CD4-positive, alpha-beta T cell treated with Interleukin-15 for 1 hour (primary cell): ENCODE measurements around the gene OR2A1.
"Not testable (repeated sequence)": the region's sequence is repeated elsewhere in the genome, so short reads cannot be mapped to it uniquely, and the experiment has no call there.

Experiments used
- DNase-seq: peaks from one replicate; pipeline ENCODE4 v3.0.0-alpha.2; 2020

OR2A1 gene

DNA sequence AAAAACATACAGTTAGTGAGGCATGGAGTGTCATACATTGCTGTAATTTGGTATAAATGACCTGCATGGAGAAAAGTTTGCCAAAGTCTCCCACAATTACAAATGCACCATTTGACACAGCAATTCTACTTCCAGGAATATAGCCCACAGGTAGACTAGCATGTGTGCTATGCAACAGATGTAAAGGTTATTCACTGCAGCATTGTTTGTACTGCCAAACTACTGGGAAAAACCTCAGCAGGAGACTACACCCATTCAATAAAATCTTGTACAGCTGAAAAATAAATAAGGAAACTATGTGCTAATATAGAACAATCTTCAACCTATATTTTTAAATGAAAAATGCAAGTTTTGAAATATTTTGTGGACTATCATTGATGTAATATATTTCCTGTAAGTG, 17.8 kb downstream of the OR2A1 start:
- DNase-seq, result not testable (repeated sequence)

DNA sequence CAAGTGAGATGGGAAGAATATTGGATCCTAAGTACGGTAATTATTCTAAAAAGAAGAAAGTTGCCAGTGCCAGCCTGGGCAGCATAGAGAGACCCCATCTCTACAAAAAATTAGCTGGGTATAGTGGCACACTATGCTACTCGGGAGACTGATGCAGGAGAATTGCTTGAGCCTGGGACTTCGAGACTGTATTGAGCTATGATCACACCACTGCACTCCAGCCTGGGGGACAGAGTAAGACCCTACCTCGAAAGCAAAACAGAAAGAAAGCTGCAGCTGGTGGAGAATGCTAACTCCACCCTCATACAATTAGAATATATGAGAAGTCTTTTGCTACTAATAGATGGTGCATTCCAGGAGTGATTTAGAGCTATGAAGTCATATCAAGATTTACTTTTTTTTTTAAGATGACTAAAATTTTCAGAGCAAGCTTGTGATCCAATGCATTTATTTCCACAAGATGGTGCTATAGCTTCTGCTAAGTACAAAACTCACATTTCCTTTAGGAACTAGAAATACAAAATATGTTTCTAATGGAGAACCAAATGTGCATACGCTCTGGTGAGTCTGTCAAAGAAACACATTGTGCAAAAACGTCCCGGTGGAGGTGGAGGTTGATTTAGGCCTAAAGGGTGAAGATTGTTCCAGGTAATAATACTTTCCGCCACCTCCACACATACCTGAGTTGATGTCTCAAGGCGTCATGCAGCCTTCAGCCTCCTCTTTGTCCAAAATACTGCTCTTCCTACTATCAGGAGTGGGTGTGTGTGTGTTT, 19.2 kb downstream of the OR2A1 start:
- not testable (repeated sequence) for DNase-seq

DNA sequence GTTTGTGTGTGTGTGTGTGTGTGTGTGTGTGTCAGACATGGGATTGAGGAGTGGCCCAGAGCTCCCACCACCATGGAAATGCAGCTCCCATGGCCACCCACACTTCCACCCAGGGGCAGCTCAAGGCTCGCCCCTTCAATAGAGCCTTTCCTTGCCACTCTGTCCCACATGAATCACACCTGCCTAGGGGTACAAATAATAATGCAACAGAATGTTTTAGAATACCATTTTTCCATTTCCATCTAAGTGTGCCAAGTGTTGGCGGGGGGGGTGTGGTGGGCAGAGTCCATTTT, 19.7 kb downstream of the OR2A1 start:
- not testable (repeated sequence) for DNase-seq

GRCh38 chr7:144348625-144349024, 36.4 kb downstream of the OR2A1 start:
- not testable (repeated sequence) for DNase-seq

- DNase-seq, result not testable (repeated sequence)
Measured at GRCh38 chr7:144351667-144352066, 39.4 kb downstream of the OR2A1 start.

- not testable (repeated sequence) for DNase-seq
Measured at GRCh38 chr7:144355176-144355822, 43.1 kb downstream of the OR2A1 start, which contains the start of gene ARHGEF5. Gene ARHGEF5, plus strand, starts transcription at chr7:144355402. Its CDS starts 7,268 bp downstream, at chr7:144362670.

GRCh38 chr7:144356185-144356584, 44.0 kb downstream of the OR2A1 start:
- DNase-seq, result not testable (repeated sequence)

DNA sequence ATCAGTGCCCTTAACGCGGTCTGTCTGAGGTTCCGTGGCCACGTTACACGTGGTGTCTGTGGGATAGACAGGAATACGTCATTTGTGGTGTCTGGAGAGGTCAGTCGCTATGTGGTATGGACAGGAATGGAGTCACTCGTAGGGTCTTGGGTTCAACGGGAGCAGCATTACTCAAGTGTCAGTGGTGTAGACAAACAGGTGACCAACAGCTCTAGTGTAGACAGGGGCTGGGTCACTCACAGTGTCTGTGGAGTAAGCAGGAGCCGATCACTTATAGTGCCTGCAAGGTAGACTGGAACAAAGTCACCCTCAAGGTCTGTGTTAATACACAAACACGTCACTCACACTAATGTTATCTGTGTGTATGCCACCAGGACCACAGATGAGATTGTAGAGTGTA, 44.6 kb downstream of the OR2A1 start:
- not testable (repeated sequence) for DNase-seq

GRCh38 chr7:144362061-144362460, 49.8 kb downstream of the OR2A1 start:
- DNase-seq, result not testable (repeated sequence)

- DNase-seq, result not testable (repeated sequence)
Measured at GRCh38 chr7:144365523-144365922, 53.3 kb downstream of the OR2A1 start.

- not testable (repeated sequence) for DNase-seq
Measured at GRCh38 chr7:144367250-144367649, 55.0 kb downstream of the OR2A1 start.

GRCh38 chr7:144369221-144369620, 57.0 kb downstream of the OR2A1 start:
- DNase-seq, result not testable (repeated sequence)
